ENCODE data around the gene EEF2K.
"Not testable (repeated sequence)": the region's sequence is repeated elsewhere in the genome, so short reads cannot be mapped to it uniquely, and the experiment has no call there.

DNA sequence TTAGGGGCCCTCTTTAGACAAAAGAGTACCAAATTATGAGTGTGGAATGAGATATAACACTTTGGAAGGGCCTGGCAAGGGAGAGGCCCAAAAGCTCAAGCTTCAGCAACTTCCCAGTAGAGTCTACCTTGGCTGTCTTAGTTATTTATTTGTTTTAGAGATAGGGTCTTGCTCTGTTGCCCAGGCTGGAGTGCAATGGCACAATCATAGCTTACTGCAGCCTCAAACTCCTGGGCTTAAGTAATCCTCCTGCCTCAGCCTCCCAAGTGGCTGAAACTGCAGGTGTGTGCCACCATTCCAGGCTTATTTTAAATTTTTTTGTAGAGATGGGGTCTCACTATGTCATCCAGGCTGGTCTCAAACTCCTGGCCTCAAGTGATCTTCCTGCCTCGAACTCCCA is 33.4 kb upstream of the EEF2K start:
- TF ChIP-seq, protein P1, sequence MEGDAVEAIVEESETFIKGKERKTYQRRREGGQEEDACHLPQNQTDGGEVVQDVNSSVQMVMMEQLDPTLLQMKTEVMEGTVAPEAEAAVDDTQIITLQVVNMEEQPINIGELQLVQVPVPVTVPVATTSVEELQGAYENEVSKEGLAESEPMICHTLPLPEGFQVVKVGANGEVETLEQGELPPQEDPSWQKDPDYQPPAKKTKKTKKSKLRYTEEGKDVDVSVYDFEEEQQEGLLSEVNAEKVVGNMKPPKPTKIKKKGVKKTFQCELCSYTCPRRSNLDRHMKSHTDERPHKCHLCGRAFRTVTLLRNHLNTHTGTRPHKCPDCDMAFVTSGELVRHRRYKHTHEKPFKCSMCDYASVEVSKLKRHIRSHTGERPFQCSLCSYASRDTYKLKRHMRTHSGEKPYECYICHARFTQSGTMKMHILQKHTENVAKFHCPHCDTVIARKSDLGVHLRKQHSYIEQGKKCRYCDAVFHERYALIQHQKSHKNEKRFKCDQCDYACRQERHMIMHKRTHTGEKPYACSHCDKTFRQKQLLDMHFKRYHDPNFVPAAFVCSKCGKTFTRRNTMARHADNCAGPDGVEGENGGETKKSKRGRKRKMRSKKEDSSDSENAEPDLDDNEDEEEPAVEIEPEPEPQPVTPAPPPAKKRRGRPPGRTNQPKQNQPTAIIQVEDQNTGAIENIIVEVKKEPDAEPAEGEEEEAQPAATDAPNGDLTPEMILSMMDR (IDR thresholded peaks at IDR 0.05): not testable (repeated sequence)
- not testable (repeated sequence) for TF ChIP-seq ZFX (IDR thresholded peaks at IDR 0.05; ENCODE audit: borderline replicate concordance)
